PC-9 (cell line): ENCODE data around the gene CBR4. TPM values are rescaled to one million over a fixed set of nuclear protein-coding genes. Genes with fewer than 3 reads are reported as not detected.

Experiments
- BruUV-seq: library from RNA; stranded (reverse); fragments of 400-500 nt; replicated peaks from 2 replicates; lab custom pipeline; 2021; lab: Mats Ljungman, UMichigan
- CTCF ChIA-PET: fragments of 300-600 bp; sonication (Branson Sonifier 250); formaldehyde crosslinking; loops from one replicate; lab custom pipeline; 2022; ENCODE audit warnings: antibody characterized with exemption; lab: Charles Lee
- POLR2A ChIA-PET: fragments of 300-600 bp; sonication (Branson Sonifier 250); formaldehyde crosslinking; loops from one replicate; lab custom pipeline; 2022; ENCODE audit warnings: antibody characterized with exemption; ENCODE audit not compliant: unreplicated experiment; lab: Charles Lee
- DNase-seq, 2 experiments: peaks; one replicate each; pipeline versions ENCODE4 v3.0.0 to v3.0.0-alpha.2; 2015 to 2022; ENCODE audit warnings: mixed read lengths in 1 of 2
- H2AFZ ChIP-seq: fragments of 200-600 bp; sonication (generic); 2 replicates; pipeline ENCODE4 v1.8.1; 2017; ENCODE audit warnings: antibody characterized with exemption
- H3F3A ChIP-seq: fragments of 200-600 bp; sonication (generic); 2 replicates; pipeline ENCODE4 v1.8.1; 2017; ENCODE audit warnings: antibody characterized with exemption, mild to moderate bottlenecking, low read depth; ENCODE audit not compliant: insufficient read depth
- H3K27ac ChIP-seq: fragments of 200-600 bp; sonication (generic); 2 replicates; pipeline ENCODE4 v1.6.1; 2016; ENCODE audit warnings: mixed run types
- H3K27me3 ChIP-seq: fragments of 200-600 bp; sonication (generic); 2 replicates; pipeline ENCODE4 v1.6.1; 2016; ENCODE audit warnings: low read depth, mixed run types; ENCODE audit not compliant: insufficient read depth
- H3K36me3 ChIP-seq: fragments of 200-600 bp; sonication (generic); 2 replicates; pipeline ENCODE4 v1.6.1; 2016; ENCODE audit warnings: low read depth, mixed run types
- H3K4me1 ChIP-seq: fragments of 200-600 bp; sonication (generic); replicated peaks from 2 replicates; pipeline ENCODE4 v1.6.1; 2016; ENCODE audit warnings: mixed run types; ENCODE audit not compliant: insufficient read depth
- H3K4me2 ChIP-seq: fragments of 200-600 bp; sonication (generic); 2 replicates; pipeline ENCODE4 v1.6.1; 2017; ENCODE audit warnings: mixed run types
- H3K4me3 ChIP-seq: fragments of 200-600 bp; sonication (generic); 2 replicates; pipeline ENCODE4 v1.6.1; 2016; ENCODE audit warnings: mixed run types
- H3K79me2 ChIP-seq: fragments of 200-600 bp; sonication (generic); 2 replicates; pipeline ENCODE4 v1.6.1; 2017; ENCODE audit warnings: low read depth, mixed run types
- H3K9me2 ChIP-seq: fragments of 200-600 bp; sonication (generic); 2 replicates; pipeline ENCODE4 v1.8.1; 2017; ENCODE audit warnings: mild to moderate bottlenecking; ENCODE audit not compliant: insufficient read depth
- H3K9me3 ChIP-seq: fragments of 200-600 bp; sonication (generic); 2 replicates; pipeline ENCODE4 v1.8.1; 2016; ENCODE audit warnings: low read depth; ENCODE audit not compliant: insufficient read depth
- H4K20me1 ChIP-seq: fragments of 200-600 bp; sonication (generic); 2 replicates; pipeline ENCODE4 v1.8.1; 2017; ENCODE audit not compliant: insufficient read depth
- EZH2 ChIP-seq: fragments of 200-600 bp; sonication (generic); IDR thresholded peaks from 2 replicates; pipeline ENCODE4 v1.8.0; 2017; ENCODE audit warnings: antibody characterized with exemption, low read depth
- intact Hi-C: fragments of 100-400 bp; cut with micrococcal nuclease; formaldehyde crosslinking; loops from one replicate; pipeline ENCODE4 v1.10.0; 2022; ENCODE audit not compliant: unreplicated experiment
- total RNA-seq: library from RNA; stranded (reverse); gene quantifications from 2 replicates; pipeline ENCODE4 v1.2.3, GENCODE V29; 2021
- TF ChIP-seq, protein P1 (sequence below): fragments of 200-600 bp; sonication (generic); conservative IDR thresholded peaks from 2 replicates; pipeline ENCODE4 v1.6.1; 2017; ENCODE audit warnings: mixed run types, antibody characterized with exemption, mild to moderate bottlenecking, moderate library complexity

Gene CBR4
- total RNA-seq, 1 experiment from 2014 or later = 28.9 TPM

DNA sequence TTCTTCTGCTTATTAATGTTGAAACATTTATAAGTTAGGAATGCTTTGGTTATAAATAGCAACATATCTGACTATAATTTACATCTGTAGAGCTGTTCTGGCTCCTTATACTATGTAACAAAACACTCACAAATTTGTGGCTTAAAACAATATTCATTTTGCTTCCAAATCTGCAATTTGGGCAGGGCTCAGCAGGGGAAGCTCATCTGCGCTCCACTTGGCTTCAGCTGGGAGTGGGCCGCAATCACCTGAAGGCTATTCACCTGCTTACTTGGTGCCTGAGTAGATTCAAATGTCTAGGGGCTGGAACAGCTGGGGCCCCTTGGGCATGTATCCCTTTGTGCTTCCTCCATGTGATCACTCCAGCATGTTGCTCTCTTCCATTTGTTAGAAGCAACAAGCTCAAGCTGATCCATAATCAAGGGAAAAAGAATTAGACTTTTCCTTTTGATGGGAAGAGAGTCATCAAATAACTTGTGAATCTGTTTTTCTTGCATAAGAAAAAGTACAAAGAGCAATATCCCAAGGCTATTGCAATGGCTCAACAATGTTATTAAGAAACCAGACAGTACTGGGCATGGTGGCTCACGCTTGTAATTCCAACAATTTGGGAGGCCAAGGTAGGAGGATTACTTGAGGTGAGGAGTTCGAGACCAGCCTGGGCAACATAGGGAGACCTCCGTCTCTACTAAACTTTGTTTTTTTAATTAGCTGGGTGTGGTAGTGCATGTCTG lies 34.8 kb upstream of the CBR4 start:
- H3K9me2 ChIP-seq = no peaks in the 10 kb centered on the region
- TF ChIP-seq EZH2 = no peak
- TF ChIP-seq, protein P1, sequence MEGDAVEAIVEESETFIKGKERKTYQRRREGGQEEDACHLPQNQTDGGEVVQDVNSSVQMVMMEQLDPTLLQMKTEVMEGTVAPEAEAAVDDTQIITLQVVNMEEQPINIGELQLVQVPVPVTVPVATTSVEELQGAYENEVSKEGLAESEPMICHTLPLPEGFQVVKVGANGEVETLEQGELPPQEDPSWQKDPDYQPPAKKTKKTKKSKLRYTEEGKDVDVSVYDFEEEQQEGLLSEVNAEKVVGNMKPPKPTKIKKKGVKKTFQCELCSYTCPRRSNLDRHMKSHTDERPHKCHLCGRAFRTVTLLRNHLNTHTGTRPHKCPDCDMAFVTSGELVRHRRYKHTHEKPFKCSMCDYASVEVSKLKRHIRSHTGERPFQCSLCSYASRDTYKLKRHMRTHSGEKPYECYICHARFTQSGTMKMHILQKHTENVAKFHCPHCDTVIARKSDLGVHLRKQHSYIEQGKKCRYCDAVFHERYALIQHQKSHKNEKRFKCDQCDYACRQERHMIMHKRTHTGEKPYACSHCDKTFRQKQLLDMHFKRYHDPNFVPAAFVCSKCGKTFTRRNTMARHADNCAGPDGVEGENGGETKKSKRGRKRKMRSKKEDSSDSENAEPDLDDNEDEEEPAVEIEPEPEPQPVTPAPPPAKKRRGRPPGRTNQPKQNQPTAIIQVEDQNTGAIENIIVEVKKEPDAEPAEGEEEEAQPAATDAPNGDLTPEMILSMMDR = no peak
- no peaks in the 10 kb centered on the region for H3K79me2 ChIP-seq
- H3K9me3 ChIP-seq = no peaks in the 10 kb centered on the region
- no peak overlapping the region for H3K4me2 ChIP-seq
- intact Hi-C loops = no loop called here
- H3K27me3 ChIP-seq = no peaks in the 10 kb centered on the region
- H3F3A ChIP-seq = no peaks in the 10 kb centered on the region
- no peak for DNase-seq
- BruUV-seq = no TSS peak
- ChIA-PET CTCF (interaction anchor here (0.6 kb wide), 1 partner anchor 22 kb away, joined by 5 read pairs; no protein-coding TSS in a partner anchor), POLR2A (no interaction called here)
- no peak overlapping the region for H3K27ac ChIP-seq
- H3K36me3 ChIP-seq = no peaks in the 10 kb centered on the region
- no peaks in the 10 kb centered on the region for H4K20me1 ChIP-seq
- no peak overlapping the region for H2AFZ ChIP-seq
- H3K4me3 ChIP-seq = no peak overlapping the region
- peaks cover 10% of the 10 kb centered on the region; the same call in 1 of the 2 replicates for H3K4me1 ChIP-seq

DNA sequence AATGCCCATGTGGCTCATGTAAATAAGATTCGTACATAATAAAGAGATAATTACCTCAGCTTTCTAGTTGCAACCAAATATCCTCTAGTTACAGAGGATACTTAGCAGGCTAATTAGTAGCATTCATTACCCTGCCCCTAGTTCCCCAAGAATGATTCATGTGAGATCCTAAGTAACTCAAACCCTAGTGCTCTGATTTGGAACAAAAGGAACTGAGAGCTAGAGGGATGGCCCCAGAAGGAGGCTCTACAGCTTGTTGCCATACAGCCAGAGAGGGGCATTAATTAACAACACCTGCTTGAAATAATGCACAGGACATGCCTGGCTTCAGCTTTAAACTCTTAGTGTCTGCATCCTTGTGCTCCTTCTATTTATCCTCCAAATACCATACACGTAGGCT lies 32.6 kb upstream of the CBR4 start:
- no peaks in the 10 kb centered on the region for H3K9me3 ChIP-seq
- intact Hi-C loops = no loop called here
- no TSS peak for BruUV-seq
- H3K27me3 ChIP-seq = no peaks in the 10 kb centered on the region
- no peak overlapping the region for H3K4me2 ChIP-seq
- H3K4me3 ChIP-seq = no peak overlapping the region
- DNase-seq = no peak
- no peaks in the 10 kb centered on the region for H3K79me2 ChIP-seq
- no peaks in the 10 kb centered on the region for H3F3A ChIP-seq
- H3K27ac ChIP-seq = no peak overlapping the region
- no peaks in the 10 kb centered on the region for H4K20me1 ChIP-seq
- H2AFZ ChIP-seq = no peak overlapping the region
- TF ChIP-seq, protein P1 = no peak
- TF ChIP-seq EZH2 = no peak
- H3K36me3 ChIP-seq = no peaks in the 10 kb centered on the region
- no peaks in the 10 kb centered on the region for H3K9me2 ChIP-seq
- ChIA-PET CTCF (no interaction called here), POLR2A (no interaction called here)
- peaks cover 14% of the 10 kb centered on the region for H3K4me1 ChIP-seq

DNA sequence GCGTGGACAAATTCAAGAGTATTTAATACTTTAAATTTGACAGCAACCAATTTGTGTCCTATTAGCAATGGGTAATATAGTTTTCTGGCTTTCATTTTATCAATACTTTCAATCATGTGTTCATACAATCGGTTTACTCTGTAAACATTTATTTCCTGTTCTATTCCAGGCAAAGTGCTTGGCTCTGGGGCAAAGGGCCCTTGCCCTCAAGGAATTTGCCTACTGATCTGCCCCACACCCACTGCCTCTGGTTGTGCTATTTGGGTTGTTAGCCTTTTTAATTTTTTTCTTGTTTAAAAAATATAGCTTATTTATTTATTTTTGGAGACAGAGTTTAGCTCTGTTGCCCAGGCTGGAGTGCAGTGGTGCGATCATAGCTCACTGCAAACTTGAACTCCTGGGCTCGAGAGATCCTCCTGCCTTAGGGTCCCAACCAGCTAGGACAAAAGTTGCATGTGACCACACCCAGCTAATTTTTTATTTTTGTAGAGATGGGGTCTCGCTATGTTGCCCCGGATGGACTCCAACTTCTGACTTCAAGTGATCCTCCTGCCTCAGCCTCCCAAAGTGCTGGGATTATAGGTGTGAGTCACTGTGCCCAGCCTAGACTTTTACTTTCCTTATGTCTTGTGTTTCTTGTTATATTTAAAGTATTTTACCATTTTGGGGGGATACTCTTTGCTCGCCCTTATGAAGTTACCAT lies 30.7 kb upstream of the CBR4 start:
- H3K4me2 ChIP-seq = peak overlapping the region; percentile 40
- no peaks in the 10 kb centered on the region for H3F3A ChIP-seq
- no peaks in the 10 kb centered on the region for H4K20me1 ChIP-seq
- peaks cover 22% of the 10 kb centered on the region for H3K4me1 ChIP-seq
- no peak for DNase-seq
- no TSS peak for BruUV-seq
- H3K27me3 ChIP-seq = no peaks in the 10 kb centered on the region
- H3K79me2 ChIP-seq = no peaks in the 10 kb centered on the region
- ChIA-PET CTCF (no interaction called here), POLR2A (interaction anchor here (0.7 kb wide), 2 partner anchors 28 to 1148 kb away, joined by 3 to 17 read pairs; no protein-coding TSS in a partner anchor)
- H3K27ac ChIP-seq = no peak overlapping the region
- intact Hi-C loops = no loop called here
- TF ChIP-seq, protein P1 = no peak
- TF ChIP-seq EZH2 = no peak
- H2AFZ ChIP-seq = no peak overlapping the region
- H3K36me3 ChIP-seq = no peaks in the 10 kb centered on the region
- no peaks in the 10 kb centered on the region for H3K9me3 ChIP-seq
- 0 out of 2 replicates have a peak overlapping the region, but pooled peaks have one; percentile 26 for H3K4me3 ChIP-seq
- no peaks in the 10 kb centered on the region for H3K9me2 ChIP-seq
